ENCODE measurements around the gene FAM180A. TPM values are rescaled to one million over a fixed set of nuclear protein-coding genes. Genes with fewer than 3 reads are reported as not detected.

FAM180A gene
- total RNA-seq, 1 donor from 2014 or later = not detected

- DNase-seq (ENCODE audit: low read depth in 2 of 2) = no peak
These were observed 23.5 kb upstream of the FAM180A start for GRCh38 chr7:135771961-135772638.

GRCh38 chr7:135771051-135771450 is 22.4 kb upstream of the FAM180A start:
- no peak for DNase-seq (ENCODE audit: low read depth in 2 of 2)

GRCh38 chr7:135770139-135770710 is 21.6 kb upstream of the FAM180A start:
- no peak for DNase-seq (ENCODE audit: low read depth in 2 of 2)

GRCh38 chr7:135769005-135769802 is 20.6 kb upstream of the FAM180A start:
- DNase-seq (ENCODE audit: low read depth in 2 of 2) = no peak

GRCh38 chr7:135768467-135768866 is 19.9 kb upstream of the FAM180A start:
- DNase-seq (ENCODE audit: low read depth in 2 of 2) = no peak

- DNase-seq (ENCODE audit: low read depth in 2 of 2) = no peak
These were observed 19.5 kb upstream of the FAM180A start for GRCh38 chr7:135768064-135768463.

- no peak for DNase-seq (ENCODE audit: low read depth in 2 of 2)
These were observed 14.6 kb upstream of the FAM180A start for GRCh38 chr7:135763261-135763660.

GRCh38 chr7:135761751-135762488 is 13.3 kb upstream of the FAM180A start:
- peak in 1 of 2 donors; percentile 18 for DNase-seq (ENCODE audit: low read depth in 2 of 2)

- no peak for DNase-seq (ENCODE audit: low read depth in 2 of 2)
These were observed 10.9 kb upstream of the FAM180A start for GRCh38 chr7:135759532-135759931.

GRCh38 chr7:135758531-135758932 is 9.9 kb upstream of the FAM180A start:
- DNase-seq (ENCODE audit: low read depth in 2 of 2) = peak in 1 of 2 donors; percentile 36

GRCh38 chr7:135757719-135758411 is 9.3 kb upstream of the FAM180A start:
- DNase-seq (ENCODE audit: low read depth in 2 of 2) = peak in 1 of 2 donors; percentile 50

- no peak for DNase-seq (ENCODE audit: low read depth in 2 of 2)
These were observed 7.6 kb upstream of the FAM180A start for GRCh38 chr7:135756191-135756590.

- DNase-seq (ENCODE audit: low read depth in 2 of 2) = no peak
These were observed 6.7 kb upstream of the FAM180A start for GRCh38 chr7:135755351-135755753.

- DNase-seq (ENCODE audit: low read depth in 2 of 2) = no peak
These were observed 5.2 kb upstream of the FAM180A start for GRCh38 chr7:135753616-135754413.

GRCh38 chr7:135747366-135747765 is 1.2 kb downstream of the FAM180A start:
- DNase-seq (ENCODE audit: low read depth in 2 of 2) = no peak

GRCh38 chr7:135745703-135746312 is 2.8 kb downstream of the FAM180A start:
- DNase-seq (ENCODE audit: low read depth in 2 of 2) = peak; percentile 58 to 80

- peak in 1 of 2 donors; percentile 23 for DNase-seq (ENCODE audit: low read depth in 2 of 2)
These were observed 3.5 kb downstream of the FAM180A start for GRCh38 chr7:135744938-135745702.

GRCh38 chr7:135743907-135744731 is 4.5 kb downstream of the FAM180A start:
- DNase-seq (ENCODE audit: low read depth in 2 of 2) = no peak

Measured in dermis microvascular lymphatic vessel endothelial cell (primary cell).